Naive thymus-derived CD8-positive, alpha-beta T cell (primary cell): ENCODE results near the gene UGT1A8. TPM values are rescaled to one million over a fixed set of nuclear protein-coding genes. Genes with fewer than 3 reads are reported as not detected.

Experiments used
- polyA plus RNA-seq, 3 donors: library from polyadenylated mRNA; unstranded; fragments of 300-500 nt; fragmentation: Illumina TruSeq; gene quantifications; one replicate each; pipeline ENCODE4 v1.2.3, GENCODE V29; 2021
- total RNA-seq, 8 experiments: library from RNA in 2 of 8; stranded (reverse) in 2 of 8; gene quantifications; one replicate each; pipeline ENCODE4 v1.2.3 and lab custom pipeline; 2021 to 2026

The UGT1A8 gene
- total and polyA plus RNA-seq, 5 experiments from 2014 or later, result not detected

Other genes with a start within 250 kb of the UGT1A8 start
- 10 to 100 TPM; 19.7 to 19.9 TPM for gene USP40, start 50.9 kb upstream of the UGT1A8 start, total RNA-seq
- gene USP40, start 50.9 kb upstream of the UGT1A8 start, polyA plus RNA-seq, result 1 to 10 TPM; 6.0 to 9.4 (median 6.2) TPM
- gene UGT1A10, start 18.8 kb downstream of the UGT1A8 start, total RNA-seq, result not detected
- gene UGT1A10, start 18.8 kb downstream of the UGT1A8 start, polyA plus RNA-seq, result not detected
- gene UGT1A9, start 54.3 kb downstream of the UGT1A8 start, total RNA-seq, result not detected
- not detected for gene UGT1A9, start 54.3 kb downstream of the UGT1A8 start, polyA plus RNA-seq
- not detected for gene UGT1A7, start 64.3 kb downstream of the UGT1A8 start, total RNA-seq
- gene UGT1A7, start 64.3 kb downstream of the UGT1A8 start, polyA plus RNA-seq, result not detected
- gene UGT1A6, start 75.3 kb downstream of the UGT1A8 start, total RNA-seq, result not detected
- not detected for gene UGT1A6, start 75.3 kb downstream of the UGT1A8 start, polyA plus RNA-seq
- not detected for gene UGT1A5, start 95.3 kb downstream of the UGT1A8 start, total RNA-seq
- not detected for gene UGT1A5, start 95.3 kb downstream of the UGT1A8 start, polyA plus RNA-seq
- gene UGT1A4, start 101.1 kb downstream of the UGT1A8 start, total RNA-seq, result not detected
- not detected for gene UGT1A4, start 101.1 kb downstream of the UGT1A8 start, polyA plus RNA-seq
- gene UGT1A3, start 111.4 kb downstream of the UGT1A8 start, total RNA-seq, result not detected
- gene UGT1A3, start 111.4 kb downstream of the UGT1A8 start, polyA plus RNA-seq, result not detected
- not detected for gene UGT1A1, start 142.6 kb downstream of the UGT1A8 start, total RNA-seq
- not detected for gene UGT1A1, start 142.6 kb downstream of the UGT1A8 start, polyA plus RNA-seq
- gene MROH2A, start 160.7 kb downstream of the UGT1A8 start, total RNA-seq, result not detected
- not detected for gene MROH2A, start 160.7 kb downstream of the UGT1A8 start, polyA plus RNA-seq
- not detected for gene HJURP, start 236.9 kb downstream of the UGT1A8 start, total RNA-seq
- not detected for gene HJURP, start 236.9 kb downstream of the UGT1A8 start, polyA plus RNA-seq